Cardiac muscle cell (in vitro differentiated cells and primary cell): Measurements from ENCODE around the gene WDR70. TPM values are rescaled to one million over a fixed set of nuclear protein-coding genes. Genes with fewer than 3 reads are reported as not detected.
A peak's percentile ranks its signal among the peaks of the same experiment; 100 is the strongest.

ENCODE experiments used
- DNase-seq, 2 donors: peaks; one replicate each; pipeline versions ENCODE4 v3.0.0 to v3.0.0-alpha.2; 2010 to 2017; ENCODE audit warnings: low read depth in 1 of 2, low spot score in 1 of 2
- H3K27ac ChIP-seq: fragments of 200-600 bp; sonication (generic); 2 replicates; pipeline ENCODE4 v1.5.1; 2016
- H3K27me3 ChIP-seq: fragments of 200-600 bp; sonication (generic); 2 replicates; pipeline ENCODE4 v1.6.0; 2016; ENCODE audit warnings: control low read depth
- H3K36me3 ChIP-seq: fragments of 200-600 bp; sonication (generic); 2 replicates; pipeline ENCODE4 v1.5.1; 2016; ENCODE audit warnings: control low read depth
- H3K4me1 ChIP-seq: fragments of 200-600 bp; sonication (generic); 2 replicates; pipeline ENCODE4 v1.8.1; 2017; ENCODE audit warnings: low read depth, mild to moderate bottlenecking, mixed run types
- H3K4me3 ChIP-seq: fragments of 200-600 bp; sonication (generic); 2 replicates; pipeline ENCODE4 v1.5.1; 2016; ENCODE audit warnings: mild to moderate bottlenecking
- H3K9me3 ChIP-seq: fragments of 200-600 bp; sonication (generic); 2 replicates; pipeline ENCODE4 v1.5.1; 2017; ENCODE audit warnings: low read depth, mild to moderate bottlenecking, control low read depth
- polyA plus RNA-seq: library from polyadenylated mRNA; unstranded; fragments of >200 nt; fragmentation: Nextera tagmentation; extraction: Ambion mirVana; gene quantifications from 2 replicates; pipeline ENCODE4 v1.2.1, GENCODE V29; 2016
- total RNA-seq: library from RNA; depleted of rRNA; stranded (reverse); fragments of >200 nt; gene quantifications from 2 replicates; pipeline ENCODE4 v1.2.3, GENCODE V29; 2016
- TF ChIP-seq, protein P1 (sequence below): IDR thresholded peaks from 2 replicates; pipeline ENCODE4 v1.5.1; 2012; ENCODE audit warnings: low read depth, mild to moderate bottlenecking, low read length

WDR70 gene
- total and polyA plus RNA-seq, 2 experiments from 2014 or later, result 21.8 to 22.7 TPM

DNA sequence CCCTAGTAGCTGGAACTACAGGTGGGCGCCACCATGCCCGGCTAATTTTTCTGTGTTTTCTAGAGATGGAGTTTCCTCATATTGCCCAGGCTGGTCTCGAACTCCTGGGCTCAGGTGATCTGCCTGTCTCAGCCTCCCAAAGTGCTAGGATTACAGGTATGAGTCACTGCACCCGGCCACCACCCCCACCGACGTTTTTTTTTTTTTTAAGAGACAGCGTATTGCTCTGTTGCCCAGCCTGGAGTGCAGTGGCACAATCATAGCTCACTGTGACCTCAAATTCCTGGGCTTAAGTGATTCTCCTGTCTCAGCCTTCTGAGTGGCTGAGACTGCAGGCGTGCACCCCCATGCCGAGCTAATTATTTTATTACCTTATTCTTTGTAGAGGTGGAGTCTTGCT, 38.2 kb downstream of the WDR70 start:
- Histone ChIP-seq H3K4me3 (no peak overlapping the region), H3K27ac (no peak overlapping the region), H3K9me3 (no peaks in the 10 kb centered on the region), H3K4me1 (no peaks in the 10 kb centered on the region), H3K36me3 (peaks cover 3% of the 10 kb centered on the region), H3K27me3 (no peaks in the 10 kb centered on the region)
- no peak for DNase-seq
- TF ChIP-seq, protein P1, sequence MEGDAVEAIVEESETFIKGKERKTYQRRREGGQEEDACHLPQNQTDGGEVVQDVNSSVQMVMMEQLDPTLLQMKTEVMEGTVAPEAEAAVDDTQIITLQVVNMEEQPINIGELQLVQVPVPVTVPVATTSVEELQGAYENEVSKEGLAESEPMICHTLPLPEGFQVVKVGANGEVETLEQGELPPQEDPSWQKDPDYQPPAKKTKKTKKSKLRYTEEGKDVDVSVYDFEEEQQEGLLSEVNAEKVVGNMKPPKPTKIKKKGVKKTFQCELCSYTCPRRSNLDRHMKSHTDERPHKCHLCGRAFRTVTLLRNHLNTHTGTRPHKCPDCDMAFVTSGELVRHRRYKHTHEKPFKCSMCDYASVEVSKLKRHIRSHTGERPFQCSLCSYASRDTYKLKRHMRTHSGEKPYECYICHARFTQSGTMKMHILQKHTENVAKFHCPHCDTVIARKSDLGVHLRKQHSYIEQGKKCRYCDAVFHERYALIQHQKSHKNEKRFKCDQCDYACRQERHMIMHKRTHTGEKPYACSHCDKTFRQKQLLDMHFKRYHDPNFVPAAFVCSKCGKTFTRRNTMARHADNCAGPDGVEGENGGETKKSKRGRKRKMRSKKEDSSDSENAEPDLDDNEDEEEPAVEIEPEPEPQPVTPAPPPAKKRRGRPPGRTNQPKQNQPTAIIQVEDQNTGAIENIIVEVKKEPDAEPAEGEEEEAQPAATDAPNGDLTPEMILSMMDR, result no peak

DNA sequence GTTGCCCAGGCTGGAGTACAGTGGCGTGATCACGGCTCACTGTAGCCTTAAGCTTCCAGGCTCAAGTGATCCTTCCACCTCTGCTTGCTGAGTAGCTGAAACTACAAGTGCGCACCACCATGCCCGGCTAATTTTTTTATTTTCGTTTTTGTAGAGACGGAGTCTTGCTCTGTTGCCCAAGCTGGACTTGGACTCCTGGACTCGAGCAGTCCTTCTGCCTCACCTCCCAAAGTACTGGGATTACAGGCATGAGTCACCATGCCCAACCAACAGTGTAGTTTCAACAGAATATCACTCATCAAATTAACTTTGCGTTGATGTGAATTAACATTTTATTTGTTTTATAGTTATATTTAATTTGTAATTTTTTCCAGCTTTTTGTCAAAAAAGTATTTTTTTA, 45.3 kb downstream of the WDR70 start:
- Histone ChIP-seq H3K9me3 (no peaks in the 10 kb centered on the region), H3K27ac (no peak overlapping the region), H3K4me3 (no peak overlapping the region), H3K36me3 (no peaks in the 10 kb centered on the region), H3K4me1 (peaks cover 5% of the 10 kb centered on the region), H3K27me3 (no peaks in the 10 kb centered on the region)
- no peak for DNase-seq
- TF ChIP-seq, protein P1, result no peak

DNA sequence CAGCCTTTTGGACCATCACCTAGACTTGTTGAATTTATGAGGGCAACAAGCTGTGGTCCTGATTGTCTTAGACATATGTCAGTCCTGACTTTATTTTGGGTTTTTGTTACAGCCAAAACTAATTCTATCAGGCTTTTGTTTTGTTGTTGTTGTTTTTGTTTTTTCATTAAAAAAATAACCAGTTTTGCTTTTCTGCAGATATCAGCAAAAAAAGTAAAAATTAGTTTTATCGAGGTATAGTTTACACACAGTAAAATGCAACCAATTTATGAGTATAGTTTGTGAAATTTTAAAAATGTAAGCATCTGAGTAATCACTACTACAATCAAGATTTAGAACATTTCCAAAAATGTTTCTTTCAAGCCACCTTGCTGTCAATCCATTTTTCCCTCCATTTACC, 48.9 kb downstream of the WDR70 start:
- Histone ChIP-seq H3K9me3 (no peaks in the 10 kb centered on the region), H3K27me3 (no peaks in the 10 kb centered on the region), H3K36me3 (no peaks in the 10 kb centered on the region), H3K27ac (no peak overlapping the region), H3K4me3 (no peak overlapping the region), H3K4me1 (peaks cover 1% of the 10 kb centered on the region)
- TF ChIP-seq, protein P1, result no peak
- DNase-seq, result no peak

DNA sequence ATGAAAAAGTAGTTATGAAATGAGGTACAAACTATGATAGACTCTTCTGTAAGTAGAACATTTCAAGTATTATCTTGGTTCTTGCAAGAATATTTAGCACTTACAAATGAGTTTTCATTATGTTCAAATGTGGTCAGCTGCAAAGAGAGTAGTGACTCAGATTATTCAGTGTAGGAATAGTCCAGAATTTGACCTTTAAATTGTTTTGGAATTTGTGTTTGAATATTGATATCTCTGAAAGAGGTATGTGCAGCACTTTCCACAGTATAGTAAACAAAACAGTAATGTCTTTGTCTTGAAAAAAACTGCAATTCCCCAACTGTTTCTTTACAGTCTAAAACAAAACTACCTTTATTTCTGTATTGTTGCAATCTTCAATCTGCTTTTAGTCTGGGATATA, 56.1 kb downstream of the WDR70 start:
- Histone ChIP-seq H3K36me3 (peaks cover 9% of the 10 kb centered on the region), H3K27me3 (no peaks in the 10 kb centered on the region), H3K27ac (no peak overlapping the region), H3K4me3 (no peak overlapping the region), H3K9me3 (no peaks in the 10 kb centered on the region), H3K4me1 (no peaks in the 10 kb centered on the region)
- DNase-seq, result peak in 1 of 2 donors; percentile 50
- TF ChIP-seq, protein P1, result no peak

DNA sequence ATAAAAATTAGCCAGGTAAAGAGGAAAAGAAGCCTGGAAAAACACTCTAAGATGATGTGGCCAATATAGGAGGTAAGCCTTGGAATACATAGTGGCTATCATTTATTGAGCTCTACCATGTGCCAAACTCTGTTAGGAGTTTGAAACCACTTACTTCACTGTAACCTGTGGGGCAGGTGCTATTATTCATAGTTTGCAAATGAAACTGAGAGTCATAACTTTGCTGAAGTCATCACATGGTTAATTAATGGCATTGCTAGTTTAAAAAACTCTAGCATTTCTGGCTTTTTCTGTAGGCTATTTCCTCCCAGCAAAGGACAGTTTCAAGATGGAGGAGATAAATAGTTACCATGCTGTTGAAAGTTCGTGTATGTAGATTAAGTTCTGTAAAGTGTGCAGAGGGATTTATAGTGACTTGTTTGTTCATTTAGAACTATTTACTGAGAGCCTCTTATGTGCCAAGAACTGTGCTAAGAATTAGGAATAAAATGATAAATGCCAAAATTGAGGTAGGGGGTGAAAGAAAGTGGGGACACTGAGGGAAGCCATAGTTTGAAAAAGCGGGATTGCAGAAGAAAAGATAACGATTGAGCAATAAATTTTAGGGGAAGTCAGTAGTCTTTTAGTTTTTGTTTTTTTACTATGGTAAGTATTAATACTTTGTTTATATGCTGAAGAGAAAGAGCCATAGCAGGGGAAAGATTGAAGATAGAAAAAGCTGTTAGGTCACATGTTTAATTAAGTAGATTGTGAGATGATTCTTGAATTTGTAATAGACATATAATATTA, 57.2 kb downstream of the WDR70 start:
- Histone ChIP-seq H3K4me1 (no peaks in the 10 kb centered on the region), H3K36me3 (peaks cover 9% of the 10 kb centered on the region), H3K27ac (no peak overlapping the region), H3K4me3 (no peak overlapping the region), H3K9me3 (no peaks in the 10 kb centered on the region), H3K27me3 (no peaks in the 10 kb centered on the region)
- no peak for DNase-seq
- TF ChIP-seq, protein P1, result no peak
